Keratinocyte (primary cell): ENCODE results near the gene DGKA. TPM values are rescaled to one million over a fixed set of nuclear protein-coding genes. Genes with fewer than 3 reads are reported as not detected.

Experiments
- DNase-seq: peaks from one replicate; pipeline ENCODE4 v3.0.0-alpha.2; 2011; ENCODE audit warnings: low read depth, missing footprints, low spot score
- FAIRE-seq: peaks from 2 replicates; lab custom pipeline; 2011; peaks lifted over from hg19 to GRCh38; lab: Jason Lieb, UNC
- H2AFZ ChIP-seq: 2 replicates; pipeline ENCODE4 v1.6.0; 2012; ENCODE audit warnings: low read length, control low read depth, inconsistent platforms; ENCODE audit not compliant: control insufficient read depth
- H3K27ac ChIP-seq: 2 replicates; pipeline ENCODE4 v1.5.1; 2011; ENCODE audit warnings: low read length; ENCODE audit not compliant: control insufficient read depth, insufficient read depth
- H3K27me3 ChIP-seq: 3 replicates; pipeline ENCODE4 v1.6.0; 2011; ENCODE audit warnings: low read length; ENCODE audit not compliant: control insufficient read depth, insufficient read depth; ENCODE audit errors: extremely low read depth
- H3K36me3 ChIP-seq, 2 experiments: 2 replicates in 1 of 2; 3 replicates in 1 of 2; pipeline ENCODE4 v1.5.1; 2011; ENCODE audit warnings: low read length in 2 of 2, mild to moderate bottlenecking in 1 of 2; ENCODE audit not compliant: control insufficient read depth in 2 of 2, insufficient read depth in 2 of 2; ENCODE audit errors: extremely low read depth in 1 of 2
- H3K4me1 ChIP-seq: 3 replicates; pipeline ENCODE4 v1.5.1; 2011; ENCODE audit warnings: low read length; ENCODE audit not compliant: control insufficient read depth, insufficient read depth; ENCODE audit errors: extremely low read depth
- H3K4me2 ChIP-seq: 3 replicates; pipeline ENCODE4 v1.6.0; 2011; ENCODE audit warnings: low read depth, low read length; ENCODE audit not compliant: control insufficient read depth, insufficient read depth; ENCODE audit errors: extremely low read depth
- H3K4me3 ChIP-seq, 3 experiments: fragments of 200-600 bp in 1 of 3; sonication (generic) in 1 of 3; 2 replicates in 2 of 3; 3 replicates in 1 of 3; pipeline ENCODE4 v1.5.1; 2011 to 2016; ENCODE audit warnings: low read length in 3 of 3, mild to moderate bottlenecking in 3 of 3, control low read depth in 2 of 3, inconsistent platforms in 1 of 3, low read depth in 1 of 3, mixed read lengths in 1 of 3, mixed run types in 1 of 3, moderate library complexity in 1 of 3; ENCODE audit not compliant: control insufficient read depth in 2 of 3, insufficient read depth in 2 of 3; ENCODE audit errors: extremely low read depth in 1 of 3
- H3K79me2 ChIP-seq: 2 replicates; pipeline ENCODE4 v1.6.0; 2012; ENCODE audit warnings: low read length; ENCODE audit not compliant: control insufficient read depth, insufficient read depth
- H3K9ac ChIP-seq: 3 replicates; pipeline ENCODE4 v1.6.0; 2011; ENCODE audit warnings: low read length; ENCODE audit not compliant: control insufficient read depth, insufficient read depth; ENCODE audit errors: extremely low read depth
- H3K9me1 ChIP-seq: 3 replicates; pipeline ENCODE4 v1.6.0; 2011; ENCODE audit warnings: low read length; ENCODE audit not compliant: control insufficient read depth, insufficient read depth; ENCODE audit errors: extremely low read depth
- H3K9me3 ChIP-seq: 2 replicates; pipeline ENCODE4 v1.5.1; 2012; ENCODE audit warnings: low read depth, low read length; ENCODE audit not compliant: control insufficient read depth
- H4K20me1 ChIP-seq: 3 replicates; pipeline ENCODE4 v1.6.0; 2011; ENCODE audit warnings: low read length; ENCODE audit not compliant: control insufficient read depth, insufficient read depth; ENCODE audit errors: extremely low read depth
- EZH2 ChIP-seq: IDR thresholded peaks from one replicate; pipeline ENCODE4 v1.6.1; 2012; ENCODE audit warnings: inconsistent platforms, mild to moderate bottlenecking, low read length, moderate library complexity
- dilution Hi-C: fragments of 300-500 bp; cut with MboI; formaldehyde crosslinking; loops from one replicate; pipeline ENCODE4 v1.7.0; 2020; ENCODE audit warnings: low sequenced_read_pairs; ENCODE audit not compliant: extremely low pct_ligation_motif_present
- polyA minus RNA-seq, 3 experiments: library from RNA; depleted of rRNA, polyadenylated mRNA; stranded (reverse); fragments of >200 nt; gene quantifications; 1 replicate in 1 of 3; 2 replicates in 1 of 3; 3 replicates in 1 of 3; pipeline ENCODE4 v1.2.3, GENCODE V29; 2011
- polyA plus RNA-seq, 5 experiments: library from polyadenylated mRNA; depleted of rRNA in 3 of 5; stranded (reverse) in 3 of 5; stranded (forward) in 1 of 5; unstranded in 1 of 5; fragments of >200 nt; gene quantifications; 1 replicate in 1 of 5; 2 replicates in 3 of 5; 3 replicates in 1 of 5; pipeline versions ENCODE4 v1.2.1 to v1.2.3, GENCODE V29; 2011 to 2012; ENCODE audit warnings: missing spikeins in 2 of 5, low read depth in 1 of 5, low replicate concordance in 1 of 5
- TF ChIP-seq, protein P1 (sequence below), 3 experiments: IDR thresholded peaks in 1 of 3; conservative IDR thresholded peaks in 1 of 3; optimal IDR thresholded peaks in 1 of 3; 2 replicates in 2 of 3; 3 replicates in 1 of 3; pipeline versions ENCODE3 to v1.5.1; 2011; ENCODE audit warnings: low read length in 3 of 3, mild to moderate bottlenecking in 3 of 3, moderate library complexity in 2 of 3, control low read depth in 1 of 3, inconsistent platforms in 1 of 3; ENCODE audit not compliant: insufficient read depth in 2 of 3; ENCODE audit errors: extremely low read depth in 1 of 3

The DGKA gene
- polyA plus RNA-seq (161 to 263 TPM (median 174 TPM) in 3 replicates), polyA minus RNA-seq (217 to 364 TPM (median 266 TPM) in 3 replicates)
- 268 TPM for polyA plus RNA-seq (2011; ENCODE audit: low read depth)
- 161 and 169 TPM in 2 replicates for polyA plus RNA-seq (2011; cell fraction: cytosol; rRNA removed)
- 591 and 684 TPM in 2 replicates for polyA plus RNA-seq (2011; cell fraction: nucleus; rRNA removed)
- polyA plus RNA-seq (2012; ENCODE audit: low replicate concordance) = 207 and 259 TPM in 2 replicates
- polyA minus RNA-seq (2011; cell fraction: cytosol; rRNA and poly(A)+ RNA removed) = 149 TPM
- polyA minus RNA-seq (2011; cell fraction: nucleus; rRNA and poly(A)+ RNA removed) = 177 and 285 TPM in 2 replicates

DNA sequence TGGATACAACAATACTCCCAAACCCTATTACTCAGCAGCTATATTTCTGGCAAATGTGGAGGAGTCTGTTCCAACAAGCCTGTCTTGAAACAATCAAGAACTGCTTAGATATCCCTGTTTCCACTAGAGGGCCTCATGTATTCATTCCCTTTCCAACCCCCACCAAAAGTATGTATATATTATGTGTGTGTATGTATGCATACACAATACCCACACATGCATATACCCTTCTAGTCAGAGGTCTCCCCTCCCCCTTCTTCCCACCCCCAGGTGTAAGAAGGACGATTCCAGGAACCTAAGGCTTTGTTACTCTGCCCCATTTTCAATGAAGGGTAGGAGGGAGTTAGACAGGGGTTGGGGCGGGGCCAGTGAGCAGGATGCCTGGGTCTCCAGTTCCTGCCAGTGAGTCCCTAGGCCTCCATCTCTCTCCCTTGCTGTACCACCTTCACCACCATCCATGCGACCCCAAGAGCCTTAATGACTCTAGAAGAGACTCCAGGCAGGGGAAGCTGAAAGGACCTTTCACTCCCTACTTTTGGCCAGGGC lies at the start of gene DGKA:
DGKA (plus strand) TSS at position 392 of the 546 bp plus-strand sequence. CDS start 5,342 bp downstream, outside the sequence.
- Histone ChIP-seq H3K36me3 (peaks cover 0 to 19% of the 10 kb centered on the region in 2 experiments), H3K27ac (peak within 1 kb of the TSS; percentile 97), H4K20me1 (no peaks in the 10 kb centered on the region), H3K4me3 (peak within 1 kb of the TSS; percentile 52 to 92 (median 83)), H3K4me1 (peaks cover 53% of the 10 kb centered on the region), H3K9me3 (no peaks in the 10 kb centered on the region), H3K79me2 (peaks cover 47% of the 10 kb centered on the region), H3K9ac (peak within 1 kb of the TSS; percentile 86), H3K9me1 (no peaks in the 10 kb centered on the region), H2AFZ (peak within 1 kb of the TSS; percentile 16), H3K27me3 (no peaks in the 10 kb centered on the region), H3K4me2 (peak within 1 kb of the TSS; percentile 94)
- no peak for TF ChIP-seq EZH2
- TF ChIP-seq, protein P1, sequence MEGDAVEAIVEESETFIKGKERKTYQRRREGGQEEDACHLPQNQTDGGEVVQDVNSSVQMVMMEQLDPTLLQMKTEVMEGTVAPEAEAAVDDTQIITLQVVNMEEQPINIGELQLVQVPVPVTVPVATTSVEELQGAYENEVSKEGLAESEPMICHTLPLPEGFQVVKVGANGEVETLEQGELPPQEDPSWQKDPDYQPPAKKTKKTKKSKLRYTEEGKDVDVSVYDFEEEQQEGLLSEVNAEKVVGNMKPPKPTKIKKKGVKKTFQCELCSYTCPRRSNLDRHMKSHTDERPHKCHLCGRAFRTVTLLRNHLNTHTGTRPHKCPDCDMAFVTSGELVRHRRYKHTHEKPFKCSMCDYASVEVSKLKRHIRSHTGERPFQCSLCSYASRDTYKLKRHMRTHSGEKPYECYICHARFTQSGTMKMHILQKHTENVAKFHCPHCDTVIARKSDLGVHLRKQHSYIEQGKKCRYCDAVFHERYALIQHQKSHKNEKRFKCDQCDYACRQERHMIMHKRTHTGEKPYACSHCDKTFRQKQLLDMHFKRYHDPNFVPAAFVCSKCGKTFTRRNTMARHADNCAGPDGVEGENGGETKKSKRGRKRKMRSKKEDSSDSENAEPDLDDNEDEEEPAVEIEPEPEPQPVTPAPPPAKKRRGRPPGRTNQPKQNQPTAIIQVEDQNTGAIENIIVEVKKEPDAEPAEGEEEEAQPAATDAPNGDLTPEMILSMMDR (optimal IDR thresholded peaks at IDR 0.05 in 1 of 3, IDR thresholded peaks at IDR 0.05 in 1 of 3, conservative IDR thresholded peaks at IDR 0.05 in 1 of 3; ENCODE audit: extremely low read depth in 1 of 3, insufficient read depth in 2 of 3, low read length in 3 of 3) = peak in 2 of 3 experiments; percentile 52 to 68
- peak; percentile 88 for DNase-seq
- dilution Hi-C loops = no loop called here
- peak; percentile 29 for FAIRE-seq

DNA sequence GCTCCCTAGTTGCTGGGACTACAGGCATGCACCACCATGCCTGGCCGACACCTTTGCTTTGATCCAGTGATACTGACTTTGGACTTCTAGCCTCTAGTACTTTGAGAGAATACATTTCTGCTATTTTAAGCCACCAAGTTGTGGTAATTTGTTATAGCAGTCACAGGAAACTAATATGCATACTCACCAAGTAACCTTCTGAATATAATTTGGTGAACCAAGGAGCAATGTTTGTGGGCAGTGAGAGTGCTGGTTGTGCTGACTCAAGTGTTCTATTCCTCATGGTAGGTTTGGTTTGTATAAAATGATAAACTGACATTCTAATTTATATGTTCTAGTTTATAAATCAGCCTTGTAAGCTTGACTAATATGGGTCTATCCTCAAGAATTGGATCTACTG lies 45.8 kb upstream of the DGKA start:
- dilution Hi-C loops = no loop called here
- no peak overlapping the region for H2AFZ ChIP-seq
- no peaks in the 10 kb centered on the region for H3K79me2 ChIP-seq
- H3K4me3 ChIP-seq = no peak overlapping the region
- H4K20me1 ChIP-seq = no peaks in the 10 kb centered on the region
- H3K9me3 ChIP-seq = no peaks in the 10 kb centered on the region
- no peaks in the 10 kb centered on the region for H3K27me3 ChIP-seq
- no peak overlapping the region for H3K9ac ChIP-seq
- H3K4me1 ChIP-seq = peaks cover 9% of the 10 kb centered on the region
- FAIRE-seq (no peak), DNase-seq (no peak)
- no peak overlapping the region for H3K27ac ChIP-seq
- no peaks in the 10 kb centered on the region for H3K36me3 ChIP-seq
- TF ChIP-seq EZH2 = no peak
- TF ChIP-seq, protein P1 (optimal IDR thresholded peaks at IDR 0.05 in 1 of 3, IDR thresholded peaks at IDR 0.05 in 1 of 3, conservative IDR thresholded peaks at IDR 0.05 in 1 of 3; ENCODE audit: extremely low read depth in 1 of 3, insufficient read depth in 2 of 3, low read length in 3 of 3) = no peak
- H3K4me2 ChIP-seq = no peak overlapping the region
- no peaks in the 10 kb centered on the region for H3K9me1 ChIP-seq
